PFSK-1 (cell line): Measurements from ENCODE around the gene ANO3.

Source experiments
- FOXP2 ChIP-seq: optimal IDR thresholded peaks from 2 replicates; pipeline ENCODE3; 2011; ENCODE audit warnings: borderline replicate concordance, control low read depth, inconsistent platforms; ENCODE audit not compliant: insufficient read depth; ENCODE audit errors: extremely low read length, extremely low read depth
- POLR2AphosphoS5 ChIP-seq: IDR thresholded peaks from 2 replicates; pipeline ENCODE4 v1.6.1; 2012; ENCODE audit warnings: low read depth, mild to moderate bottlenecking, control low read depth, low read length, moderate library complexity
- SIN3A ChIP-seq: IDR thresholded peaks from 2 replicates; pipeline ENCODE4 v1.6.1; 2012; ENCODE audit warnings: mild to moderate bottlenecking, low read length, moderate library complexity, borderline replicate concordance; ENCODE audit not compliant: insufficient read depth
- TAF1 ChIP-seq: IDR thresholded peaks from 2 replicates; pipeline ENCODE4 v1.6.1; 2012; ENCODE audit warnings: low read length, control low read depth, borderline replicate concordance; ENCODE audit not compliant: insufficient read depth
- TF ChIP-seq, protein P1 (sequence below), 2 experiments: IDR thresholded peaks; 2 replicates each; pipeline versions ENCODE4 v1.6.1 to v1.8.0; 2011 to 2012; ENCODE audit warnings: low read depth in 2 of 2, low read length in 2 of 2, control low read depth in 1 of 2, inconsistent platforms in 1 of 2, mild to moderate bottlenecking in 1 of 2, moderate library complexity in 1 of 2; ENCODE audit not compliant: insufficient read depth in 1 of 2

The ANO3 gene

DNA sequence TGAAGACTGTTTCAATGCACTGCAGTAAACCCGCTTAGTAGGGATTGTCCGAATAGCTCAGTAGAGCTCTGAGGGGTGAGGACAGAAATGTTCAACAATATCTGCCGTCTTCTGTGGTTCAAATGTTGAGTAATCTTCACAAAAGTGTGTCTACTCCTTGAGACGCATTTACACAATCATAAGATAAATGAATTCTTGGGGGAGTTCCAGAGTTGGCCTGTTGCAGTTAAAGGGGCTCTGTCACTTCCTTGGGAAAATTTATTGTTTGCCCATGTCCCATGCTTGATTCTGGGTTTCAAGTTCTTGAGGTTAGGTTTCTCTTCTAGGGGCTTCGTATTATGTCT, 614 bp downstream of the ANO3 start:
- peak; percentile 33; the same call in 1 of the 2 replicates for TF ChIP-seq SIN3A
- no peak; the same call in 1 of the 2 replicates for TF ChIP-seq TAF1

DNA sequence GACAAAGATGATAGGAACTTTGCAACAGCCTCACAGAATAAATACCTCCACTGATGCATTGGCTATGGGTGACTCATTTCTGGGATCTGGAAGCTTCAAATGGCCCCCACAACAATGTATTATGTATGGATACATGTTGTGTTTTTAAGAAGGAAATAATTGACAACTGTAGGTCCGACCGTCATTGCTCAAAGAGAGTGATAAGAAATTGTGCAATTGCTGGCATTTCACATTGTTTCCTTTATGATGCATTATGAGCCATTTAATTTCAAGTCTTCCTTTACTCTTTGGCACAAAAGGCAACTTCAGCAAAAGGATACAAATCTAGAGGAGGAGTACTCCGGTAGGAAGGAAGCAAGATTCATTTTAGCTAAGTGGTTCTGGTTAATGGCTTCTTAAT, 2.0 kb downstream of the ANO3 start:
- TF ChIP-seq FOXP2, result no peak
- TF ChIP-seq POLR2AphosphoS5, result 0 out of 2 replicates have a peak, but pooled peaks have one; percentile 30
- TF ChIP-seq TAF1, result no peak
- peak; percentile 53; the same call in 1 of the 2 replicates for TF ChIP-seq SIN3A

DNA sequence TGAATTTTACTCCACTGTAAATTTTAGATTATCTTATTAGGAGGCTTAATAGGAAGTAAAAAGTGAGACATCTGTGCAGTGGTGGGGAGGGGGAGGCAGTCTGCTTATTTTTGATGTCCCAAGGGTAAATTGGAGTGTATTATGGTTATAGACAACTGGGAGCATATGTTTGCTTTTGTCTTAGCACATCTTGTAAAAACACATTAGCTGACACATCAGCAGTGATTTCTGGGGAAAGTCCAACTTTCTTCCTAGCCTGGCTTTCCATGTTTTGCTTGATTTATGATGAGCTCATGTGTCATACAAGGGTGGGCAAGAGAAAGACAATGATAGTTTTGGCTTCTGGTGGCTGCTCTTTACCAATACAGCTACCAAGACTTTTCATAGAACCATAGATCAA, 4.0 kb downstream of the ANO3 start:
- TF ChIP-seq FOXP2, result no peak
- TF ChIP-seq, protein P1, sequence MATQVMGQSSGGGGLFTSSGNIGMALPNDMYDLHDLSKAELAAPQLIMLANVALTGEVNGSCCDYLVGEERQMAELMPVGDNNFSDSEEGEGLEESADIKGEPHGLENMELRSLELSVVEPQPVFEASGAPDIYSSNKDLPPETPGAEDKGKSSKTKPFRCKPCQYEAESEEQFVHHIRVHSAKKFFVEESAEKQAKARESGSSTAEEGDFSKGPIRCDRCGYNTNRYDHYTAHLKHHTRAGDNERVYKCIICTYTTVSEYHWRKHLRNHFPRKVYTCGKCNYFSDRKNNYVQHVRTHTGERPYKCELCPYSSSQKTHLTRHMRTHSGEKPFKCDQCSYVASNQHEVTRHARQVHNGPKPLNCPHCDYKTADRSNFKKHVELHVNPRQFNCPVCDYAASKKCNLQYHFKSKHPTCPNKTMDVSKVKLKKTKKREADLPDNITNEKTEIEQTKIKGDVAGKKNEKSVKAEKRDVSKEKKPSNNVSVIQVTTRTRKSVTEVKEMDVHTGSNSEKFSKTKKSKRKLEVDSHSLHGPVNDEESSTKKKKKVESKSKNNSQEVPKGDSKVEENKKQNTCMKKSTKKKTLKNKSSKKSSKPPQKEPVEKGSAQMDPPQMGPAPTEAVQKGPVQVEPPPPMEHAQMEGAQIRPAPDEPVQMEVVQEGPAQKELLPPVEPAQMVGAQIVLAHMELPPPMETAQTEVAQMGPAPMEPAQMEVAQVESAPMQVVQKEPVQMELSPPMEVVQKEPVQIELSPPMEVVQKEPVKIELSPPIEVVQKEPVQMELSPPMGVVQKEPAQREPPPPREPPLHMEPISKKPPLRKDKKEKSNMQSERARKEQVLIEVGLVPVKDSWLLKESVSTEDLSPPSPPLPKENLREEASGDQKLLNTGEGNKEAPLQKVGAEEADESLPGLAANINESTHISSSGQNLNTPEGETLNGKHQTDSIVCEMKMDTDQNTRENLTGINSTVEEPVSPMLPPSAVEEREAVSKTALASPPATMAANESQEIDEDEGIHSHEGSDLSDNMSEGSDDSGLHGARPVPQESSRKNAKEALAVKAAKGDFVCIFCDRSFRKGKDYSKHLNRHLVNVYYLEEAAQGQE (IDR thresholded peaks at IDR 0.05; ENCODE audit: insufficient read depth in 1 of 2, low read depth in 2 of 2, low read length in 2 of 2), result peak in 1 of 2 experiments; percentile 42; a peak in 1 of 4 replicates
- 0 out of 2 replicates have a peak, but pooled peaks have one; percentile 15 for TF ChIP-seq SIN3A
- TF ChIP-seq POLR2AphosphoS5, result 0 out of 2 replicates have a peak, but pooled peaks have one; percentile 31

DNA sequence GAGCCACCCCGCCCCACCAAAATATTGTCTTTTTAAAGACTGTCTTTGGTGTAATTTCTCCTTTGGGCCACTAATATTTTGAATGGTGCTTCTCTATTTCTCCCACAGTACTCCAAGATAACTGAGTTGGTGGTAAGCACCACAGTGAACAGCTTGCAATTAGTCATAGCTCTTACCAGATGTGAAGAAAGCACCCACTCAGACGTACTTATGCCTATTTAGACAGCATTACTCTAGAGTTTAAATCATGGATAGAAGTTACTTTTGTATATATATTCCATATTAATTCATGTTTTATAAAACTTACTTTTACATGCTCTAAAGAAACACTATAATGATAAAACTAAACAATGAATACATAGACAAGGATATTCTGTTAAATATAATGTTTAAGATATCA, 12.7 kb downstream of the ANO3 start:
- TF ChIP-seq, protein P1 (IDR thresholded peaks at IDR 0.05; ENCODE audit: insufficient read depth in 1 of 2, low read depth in 2 of 2, low read length in 2 of 2), result no peak
- TF ChIP-seq TAF1 (no peak), SIN3A (no peak), POLR2AphosphoS5 (no peak), FOXP2 (no peak)

DNA sequence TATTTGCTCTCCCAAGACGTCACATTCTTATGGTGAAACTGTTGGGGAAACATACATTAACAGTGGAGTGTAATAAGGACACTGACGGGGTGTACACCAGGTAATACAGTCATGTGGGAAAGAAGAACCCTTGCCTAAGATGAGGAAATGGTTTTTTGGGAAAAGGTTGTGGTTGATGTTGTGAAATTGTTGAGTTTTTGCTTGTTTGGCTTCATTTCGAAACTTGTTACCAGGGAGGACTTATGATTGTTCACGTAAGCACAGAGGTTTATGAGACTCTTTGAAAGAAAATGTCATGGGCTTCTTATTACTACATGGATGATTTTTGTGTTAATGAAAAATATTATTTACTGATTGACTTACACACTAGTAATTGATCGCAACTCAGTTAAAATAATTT, 16.8 kb downstream of the ANO3 start:
- TF ChIP-seq FOXP2, result no peak
- no peak for TF ChIP-seq TAF1
- no peak for TF ChIP-seq SIN3A
- no peak for TF ChIP-seq POLR2AphosphoS5
- TF ChIP-seq, protein P1 (IDR thresholded peaks at IDR 0.05; ENCODE audit: insufficient read depth in 1 of 2, low read depth in 2 of 2, low read length in 2 of 2), result no peak

DNA sequence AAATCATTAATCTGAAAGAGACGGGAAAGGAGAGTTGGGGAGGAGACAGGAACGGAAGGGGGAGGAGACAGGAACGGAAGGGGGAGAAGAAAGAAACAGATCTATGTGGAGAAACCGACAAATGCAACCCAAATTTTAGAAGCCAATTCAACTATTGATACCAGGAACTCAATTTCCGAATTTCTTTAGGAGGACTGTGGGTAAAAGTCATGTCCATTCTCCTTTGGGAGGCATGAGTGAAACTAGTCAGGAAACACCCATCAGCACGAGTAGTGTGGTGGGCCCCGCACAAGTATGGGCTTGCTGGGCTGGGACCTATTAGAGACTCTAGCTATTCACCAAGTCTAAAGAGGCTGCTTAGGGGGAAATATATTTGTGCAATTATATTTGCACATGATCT, 18.1 kb downstream of the ANO3 start:
- TF ChIP-seq TAF1 (no peak), SIN3A (no peak), POLR2AphosphoS5 (no peak), FOXP2 (no peak)
- TF ChIP-seq, protein P1 (IDR thresholded peaks at IDR 0.05; ENCODE audit: insufficient read depth in 1 of 2, low read depth in 2 of 2, low read length in 2 of 2), result no peak
